Endothelial cell of umbilical vein (primary cell): ENCODE measurements around the gene LMO7.

Source experiments
- EZH2 ChIP-seq: IDR thresholded peaks from 2 replicates; pipeline ENCODE4 v1.6.1; 2012; ENCODE audit warnings: borderline replicate concordance, low read depth, mild to moderate bottlenecking, moderate library complexity, low read length, inconsistent platforms; ENCODE audit not compliant: severe bottlenecking
- GATA2 ChIP-seq: IDR thresholded peaks from 2 replicates; pipeline ENCODE4 v1.7.0; 2011; ENCODE audit warnings: low read depth, mild to moderate bottlenecking, moderate library complexity, mixed read lengths, low read length; ENCODE audit not compliant: insufficient read length, insufficient read depth
- JUN ChIP-seq: IDR thresholded peaks from 2 replicates; pipeline ENCODE4 v1.6.1; 2011; ENCODE audit warnings: borderline replicate concordance, low read depth; ENCODE audit not compliant: insufficient read length, insufficient read depth
- POLR2A ChIP-seq: IDR thresholded peaks from 2 replicates; pipeline ENCODE4 v1.6.1; 2012; ENCODE audit warnings: low read depth, mild to moderate bottlenecking, control low read depth, low read length
- TF ChIP-seq, protein P1 (sequence below), 2 donors: IDR thresholded peaks; 1 replicate in 1 of 2; 2 replicates in 1 of 2; pipeline ENCODE4 v1.5.1; 2011; ENCODE audit warnings: low read length in 2 of 2, mild to moderate bottlenecking in 2 of 2, moderate library complexity in 2 of 2, control low read depth in 1 of 2, inconsistent platforms in 1 of 2, low read depth in 1 of 2; ENCODE audit not compliant: insufficient read depth in 1 of 2; ENCODE audit errors: extremely low read depth in 1 of 2

DNA sequence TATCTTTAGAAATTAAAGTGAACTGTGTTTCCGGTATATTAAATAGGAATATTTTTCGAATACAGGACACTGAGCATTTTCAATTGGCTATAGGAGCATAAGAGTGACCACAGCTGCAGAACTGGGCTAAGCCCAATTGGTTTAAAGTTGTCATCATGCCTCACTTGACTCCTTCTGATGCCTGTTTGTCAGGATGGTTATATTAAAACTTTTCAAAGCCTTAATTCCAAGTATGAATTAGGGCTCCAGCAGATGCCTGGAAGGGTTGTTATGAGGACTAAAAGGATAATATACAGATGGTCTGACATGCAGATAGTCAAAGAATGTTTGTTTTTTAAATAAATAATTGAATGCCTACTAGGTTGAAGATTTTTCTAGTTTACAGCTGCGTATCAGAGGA lies 100.0 kb downstream of the LMO7 start:
- TF ChIP-seq, protein P1, sequence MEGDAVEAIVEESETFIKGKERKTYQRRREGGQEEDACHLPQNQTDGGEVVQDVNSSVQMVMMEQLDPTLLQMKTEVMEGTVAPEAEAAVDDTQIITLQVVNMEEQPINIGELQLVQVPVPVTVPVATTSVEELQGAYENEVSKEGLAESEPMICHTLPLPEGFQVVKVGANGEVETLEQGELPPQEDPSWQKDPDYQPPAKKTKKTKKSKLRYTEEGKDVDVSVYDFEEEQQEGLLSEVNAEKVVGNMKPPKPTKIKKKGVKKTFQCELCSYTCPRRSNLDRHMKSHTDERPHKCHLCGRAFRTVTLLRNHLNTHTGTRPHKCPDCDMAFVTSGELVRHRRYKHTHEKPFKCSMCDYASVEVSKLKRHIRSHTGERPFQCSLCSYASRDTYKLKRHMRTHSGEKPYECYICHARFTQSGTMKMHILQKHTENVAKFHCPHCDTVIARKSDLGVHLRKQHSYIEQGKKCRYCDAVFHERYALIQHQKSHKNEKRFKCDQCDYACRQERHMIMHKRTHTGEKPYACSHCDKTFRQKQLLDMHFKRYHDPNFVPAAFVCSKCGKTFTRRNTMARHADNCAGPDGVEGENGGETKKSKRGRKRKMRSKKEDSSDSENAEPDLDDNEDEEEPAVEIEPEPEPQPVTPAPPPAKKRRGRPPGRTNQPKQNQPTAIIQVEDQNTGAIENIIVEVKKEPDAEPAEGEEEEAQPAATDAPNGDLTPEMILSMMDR (IDR thresholded peaks at IDR 0.05; ENCODE audit: extremely low read depth in 1 of 2, insufficient read depth in 1 of 2, low read depth in 1 of 2, low read length in 2 of 2), result no peak
- TF ChIP-seq GATA2 (no peak), EZH2 (no peak), POLR2A (no peak), JUN (no peak)
